ENCODE results near the gene GSC2. TPM values are rescaled to one million over a fixed set of nuclear protein-coding genes. Genes with fewer than 3 reads are reported as not detected.

The GSC2 gene
- total and polyA plus RNA-seq, 9 of the 15 experiments (the other 6 are each of a cell fraction or from before 2014, with no cell fraction given), result not detected

DNA sequence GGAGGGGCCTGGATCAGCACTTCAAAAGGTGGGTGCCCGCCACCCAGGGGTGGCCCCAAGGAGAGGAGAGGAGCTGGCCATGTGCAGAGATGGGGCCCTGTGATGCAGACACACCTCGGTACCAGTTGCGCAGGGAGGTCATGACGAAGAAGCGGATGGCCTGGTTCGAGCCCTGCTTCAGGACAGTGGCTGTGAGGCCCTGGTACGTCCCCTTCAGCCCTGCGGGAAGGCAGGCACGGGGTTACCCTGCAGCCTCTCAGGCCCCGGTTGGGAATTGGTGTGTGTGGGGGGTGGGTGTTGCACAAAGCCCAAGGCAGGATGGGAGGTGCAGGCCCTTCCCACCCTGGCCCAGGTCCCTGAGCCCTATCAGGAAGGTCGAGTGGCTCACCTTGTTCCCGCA, 26.6 kb upstream of the GSC2 start (continued):
- TF ChIP-seq OTX1 (CRISPR knock-in tag; IDR thresholded peaks at IDR 0.05), result no peak
- no peak for TF ChIP-seq LEF1 (IDR thresholded peaks at IDR 0.05)
- no peak for TF ChIP-seq MTA1 (IDR thresholded peaks at IDR 0.05; ENCODE audit: borderline replicate concordance)
- TF ChIP-seq POLR2G (IDR thresholded peaks at IDR 0.05; ENCODE audit: low read depth, low read length), result no peak
- TF ChIP-seq MTA2 (IDR thresholded peaks at IDR 0.05; ENCODE audit: low read depth), result no peak
- TF ChIP-seq SPI1 (IDR thresholded peaks at IDR 0.05; ENCODE audit: borderline replicate concordance, low read depth, low read length), result no peak
- no peak for TF ChIP-seq GTF2E2 (tag; IDR thresholded peaks at IDR 0.05)
- TF ChIP-seq PURB (CRISPR knock-in tag; IDR thresholded peaks at IDR 0.05; ENCODE audit: low read depth), result no peak
- peak; percentile 40 for TF ChIP-seq KDM5B (IDR thresholded peaks at IDR 0.05; ENCODE audit: insufficient replicate concordance, low read depth, low read length)
- TF ChIP-seq ELF4 (CRISPR knock-in tag; IDR thresholded peaks at IDR 0.05), result 0 out of 2 replicates have a peak, but pooled peaks have one; percentile 64
- TF ChIP-seq SMARCA4 (IDR thresholded peaks at IDR 0.05), result no peak
- TF ChIP-seq ARHGAP35 (IDR thresholded peaks at IDR 0.05; ENCODE audit: partially characterized antibody), result no peak
- TF ChIP-seq KLF10 (CRISPR knock-in tag; IDR thresholded peaks at IDR 0.05), result no peak
- peak; percentile 81; the same call in 1 of the 2 replicates for TF ChIP-seq NR4A1 (CRISPR knock-in tag; IDR thresholded peaks at IDR 0.05)
- no peak for TF ChIP-seq NR4A1 (tag; IDR thresholded peaks at IDR 0.05)
- no peak for TF ChIP-seq POLR2B (IDR thresholded peaks at IDR 0.05; ENCODE audit: low read depth, partially characterized antibody)
- TF ChIP-seq, protein P1, sequence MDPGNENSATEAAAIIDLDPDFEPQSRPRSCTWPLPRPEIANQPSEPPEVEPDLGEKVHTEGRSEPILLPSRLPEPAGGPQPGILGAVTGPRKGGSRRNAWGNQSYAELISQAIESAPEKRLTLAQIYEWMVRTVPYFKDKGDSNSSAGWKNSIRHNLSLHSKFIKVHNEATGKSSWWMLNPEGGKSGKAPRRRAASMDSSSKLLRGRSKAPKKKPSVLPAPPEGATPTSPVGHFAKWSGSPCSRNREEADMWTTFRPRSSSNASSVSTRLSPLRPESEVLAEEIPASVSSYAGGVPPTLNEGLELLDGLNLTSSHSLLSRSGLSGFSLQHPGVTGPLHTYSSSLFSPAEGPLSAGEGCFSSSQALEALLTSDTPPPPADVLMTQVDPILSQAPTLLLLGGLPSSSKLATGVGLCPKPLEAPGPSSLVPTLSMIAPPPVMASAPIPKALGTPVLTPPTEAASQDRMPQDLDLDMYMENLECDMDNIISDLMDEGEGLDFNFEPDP (CRISPR knock-in tag; IDR thresholded peaks at IDR 0.05), result peak; percentile 85
- no peak for TF ChIP-seq SMAD2 (IDR thresholded peaks at IDR 0.05; ENCODE audit: low read depth, low read length)
- no peak for TF ChIP-seq TRIM24 (IDR thresholded peaks at IDR 0.05)
- TF ChIP-seq DACH1 (IDR thresholded peaks at IDR 0.05; ENCODE audit: partially characterized antibody), result no peak
- no peak for TF ChIP-seq PTTG1 (tag; IDR thresholded peaks at IDR 0.05; ENCODE audit: low read depth)
- no peak for TF ChIP-seq TCF7 (IDR thresholded peaks at IDR 0.05; ENCODE audit: borderline replicate concordance)
- no peak for TF ChIP-seq BRD4 (IDR thresholded peaks at IDR 0.05)
- TF ChIP-seq PPARD (CRISPR knock-in tag; IDR thresholded peaks at IDR 0.05), result no peak
- TF ChIP-seq, protein P2, sequence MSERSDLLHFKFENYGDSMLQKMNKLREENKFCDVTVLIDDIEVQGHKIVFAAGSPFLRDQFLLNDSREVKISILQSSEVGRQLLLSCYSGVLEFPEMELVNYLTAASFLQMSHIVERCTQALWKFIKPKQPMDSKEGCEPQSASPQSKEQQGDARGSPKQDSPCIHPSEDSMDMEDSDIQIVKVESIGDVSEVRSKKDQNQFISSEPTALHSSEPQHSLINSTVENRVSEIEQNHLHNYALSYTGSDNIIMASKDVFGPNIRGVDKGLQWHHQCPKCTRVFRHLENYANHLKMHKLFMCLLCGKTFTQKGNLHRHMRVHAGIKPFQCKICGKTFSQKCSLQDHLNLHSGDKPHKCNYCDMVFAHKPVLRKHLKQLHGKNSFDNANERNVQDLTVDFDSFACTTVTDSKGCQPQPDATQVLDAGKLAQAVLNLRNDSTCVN (CRISPR knock-in tag; IDR thresholded peaks at IDR 0.05), result peak; percentile 73; the same call in 1 of the 2 replicates
- TF ChIP-seq ZBED1 (IDR thresholded peaks at IDR 0.05), result no peak
- peak; percentile 91 for TF ChIP-seq TAF15 (IDR thresholded peaks at IDR 0.05; ENCODE audit: low read depth, low read length)
- TF ChIP-seq MTA3 (IDR thresholded peaks at IDR 0.05; ENCODE audit: borderline replicate concordance), result no peak
- TF ChIP-seq CBFA2T3 (IDR thresholded peaks at IDR 0.05), result no peak
- no peak for TF ChIP-seq CCNT2 (IDR thresholded peaks at IDR 0.05; ENCODE audit: borderline replicate concordance, extremely low read depth, insufficient read length, low read depth, low read length)
- no peak for TF ChIP-seq CBFA2T2 (conservative IDR thresholded peaks at IDR 0.05)
- no peak for TF ChIP-seq SRSF1 (IDR thresholded peaks at IDR 0.05; ENCODE audit: low read depth, low read length)
- no peak for TF ChIP-seq ZKSCAN8 (CRISPR knock-in tag; IDR thresholded peaks at IDR 0.05)

Measured in K562 (cell line).